GM12801 (cell line): Measurements from ENCODE around the gene AFF2.

Experiments
- TF ChIP-seq, protein P1 (sequence below): IDR thresholded peaks from one replicate; pipeline ENCODE4 v1.5.1; 2011; ENCODE audit warnings: control low read depth; ENCODE audit not compliant: insufficient read length; ENCODE audit errors: extremely low read depth

The AFF2 gene

DNA sequence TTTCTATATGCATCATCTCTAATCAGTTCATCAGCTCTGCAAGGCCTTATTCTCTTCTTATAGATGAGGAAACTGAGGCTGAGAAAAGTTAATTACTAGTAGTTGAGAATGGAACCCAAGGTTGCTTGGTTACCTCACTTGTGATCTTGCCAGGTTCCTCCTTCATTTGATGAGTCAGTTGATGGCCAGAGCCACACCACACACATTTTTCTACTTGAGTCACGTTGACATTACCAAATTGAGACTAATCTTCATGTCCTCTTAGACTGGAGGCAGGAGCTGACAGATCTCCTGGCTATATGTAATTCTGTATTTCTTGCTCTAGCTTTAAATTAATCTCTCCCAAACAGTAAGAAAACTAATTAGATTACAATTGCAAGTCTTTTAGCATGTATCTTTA is 428.4 kb downstream of the AFF2 start:
- TF ChIP-seq, protein P1, sequence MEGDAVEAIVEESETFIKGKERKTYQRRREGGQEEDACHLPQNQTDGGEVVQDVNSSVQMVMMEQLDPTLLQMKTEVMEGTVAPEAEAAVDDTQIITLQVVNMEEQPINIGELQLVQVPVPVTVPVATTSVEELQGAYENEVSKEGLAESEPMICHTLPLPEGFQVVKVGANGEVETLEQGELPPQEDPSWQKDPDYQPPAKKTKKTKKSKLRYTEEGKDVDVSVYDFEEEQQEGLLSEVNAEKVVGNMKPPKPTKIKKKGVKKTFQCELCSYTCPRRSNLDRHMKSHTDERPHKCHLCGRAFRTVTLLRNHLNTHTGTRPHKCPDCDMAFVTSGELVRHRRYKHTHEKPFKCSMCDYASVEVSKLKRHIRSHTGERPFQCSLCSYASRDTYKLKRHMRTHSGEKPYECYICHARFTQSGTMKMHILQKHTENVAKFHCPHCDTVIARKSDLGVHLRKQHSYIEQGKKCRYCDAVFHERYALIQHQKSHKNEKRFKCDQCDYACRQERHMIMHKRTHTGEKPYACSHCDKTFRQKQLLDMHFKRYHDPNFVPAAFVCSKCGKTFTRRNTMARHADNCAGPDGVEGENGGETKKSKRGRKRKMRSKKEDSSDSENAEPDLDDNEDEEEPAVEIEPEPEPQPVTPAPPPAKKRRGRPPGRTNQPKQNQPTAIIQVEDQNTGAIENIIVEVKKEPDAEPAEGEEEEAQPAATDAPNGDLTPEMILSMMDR: no peak

DNA sequence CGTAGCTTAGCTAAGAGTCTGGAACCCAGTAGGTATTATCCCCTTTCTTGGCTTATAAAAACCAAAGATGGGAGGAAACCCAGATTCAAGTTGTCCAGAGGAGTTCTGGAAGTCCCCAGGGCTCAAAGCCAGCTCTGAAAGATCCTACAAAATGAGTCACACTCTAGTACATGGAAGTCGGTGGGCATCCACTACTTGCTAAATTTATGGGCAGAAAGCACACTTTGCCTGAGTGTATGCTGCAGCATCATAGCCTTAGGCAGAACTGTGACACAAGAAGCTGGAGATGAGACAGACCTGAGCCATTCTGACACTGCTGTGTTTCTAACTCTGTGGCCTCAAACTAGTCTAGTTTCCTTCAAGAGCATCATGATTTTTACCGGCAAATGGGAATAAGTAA is 429.3 kb downstream of the AFF2 start:
- TF ChIP-seq, protein P1: no peak

DNA sequence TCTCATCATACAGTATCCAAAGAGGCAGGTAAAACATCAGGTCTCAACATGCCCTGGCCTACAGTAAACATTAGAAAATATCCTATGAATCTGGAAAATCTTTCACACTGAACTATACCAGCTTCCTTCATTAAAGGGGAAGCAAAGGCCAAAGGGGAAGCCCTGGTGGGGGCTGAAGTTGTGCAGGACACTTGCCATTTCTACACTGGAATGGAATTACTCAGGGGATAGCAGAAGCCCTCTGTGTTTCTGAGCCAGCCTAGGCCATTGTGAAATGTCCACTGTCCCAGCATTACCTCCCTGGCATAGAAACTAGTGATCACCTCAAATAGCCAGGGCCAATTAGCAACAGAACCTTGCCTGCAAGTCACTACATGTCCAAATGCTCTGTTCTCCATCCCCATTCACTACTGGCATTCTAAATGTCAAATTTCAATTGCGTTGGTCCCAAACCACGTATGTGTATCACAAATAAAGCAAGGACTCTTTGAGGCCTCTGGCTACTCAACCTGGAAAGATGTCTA is 429.9 kb downstream of the AFF2 start:
- TF ChIP-seq, protein P1: no peak

DNA sequence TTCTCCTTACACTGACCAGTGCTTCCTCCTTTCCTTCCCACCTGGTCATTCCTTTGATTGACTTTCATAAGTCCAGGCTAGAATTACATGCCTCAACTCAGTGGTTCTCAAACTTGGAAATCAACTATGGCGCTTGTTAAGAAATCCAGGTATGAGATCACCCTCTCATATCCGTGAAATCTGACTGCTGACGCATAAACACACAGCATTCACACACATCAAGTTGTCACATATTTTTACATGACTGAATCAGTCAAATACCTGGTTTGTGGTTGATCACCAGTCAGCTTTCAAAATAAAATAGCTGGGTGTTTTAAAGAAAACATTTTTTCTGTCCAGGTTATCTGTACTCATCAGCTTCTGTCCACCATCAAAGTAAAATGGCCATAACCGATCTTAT is 433.5 kb downstream of the AFF2 start:
- TF ChIP-seq, protein P1: no peak

DNA sequence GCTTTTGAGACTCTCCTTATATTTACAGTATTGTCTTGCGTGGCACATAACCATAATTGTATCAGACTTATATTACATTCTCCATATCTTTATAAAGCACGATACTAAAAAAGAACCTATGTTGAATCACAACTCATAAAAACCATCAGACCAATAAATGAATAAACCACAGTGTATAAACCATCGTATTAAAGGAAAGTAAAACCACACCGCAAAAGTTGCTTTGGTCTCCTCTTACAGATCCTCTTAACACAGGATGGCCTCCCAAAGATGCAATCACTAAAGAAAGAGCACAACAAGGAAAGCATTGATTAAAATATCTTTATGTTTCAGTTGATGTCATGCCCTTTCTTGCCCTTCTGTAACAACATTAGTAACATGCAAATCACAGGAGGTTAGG is 437.9 kb downstream of the AFF2 start:
- TF ChIP-seq, protein P1: no peak

DNA sequence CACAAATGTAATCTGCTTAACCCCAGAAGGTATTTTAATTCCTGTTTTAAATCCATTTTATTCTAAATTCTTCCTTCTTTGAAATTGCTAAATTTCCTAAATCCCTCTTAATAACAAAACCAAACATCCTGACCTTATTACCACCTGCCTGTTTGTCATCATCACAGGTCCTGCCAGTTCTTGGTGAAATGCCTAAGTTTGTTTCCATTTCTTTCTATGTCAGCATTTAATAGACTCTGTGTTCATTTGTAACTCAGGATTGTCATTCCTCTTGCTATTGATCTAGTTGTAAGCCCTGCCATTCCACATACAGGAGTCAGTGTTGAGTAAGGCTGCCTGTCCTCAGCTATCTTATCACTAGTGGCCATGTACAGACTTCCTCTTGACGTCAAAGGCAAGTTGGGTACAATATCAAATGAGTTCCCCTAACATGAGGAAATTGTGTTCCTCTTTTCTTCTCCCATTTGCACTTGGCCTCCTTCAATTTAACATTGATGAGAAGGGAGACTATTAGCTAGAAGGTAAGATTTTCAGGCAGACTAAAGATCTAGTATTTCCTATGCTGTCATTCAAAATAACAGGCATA is 440.1 kb downstream of the AFF2 start:
- TF ChIP-seq, protein P1: no peak

DNA sequence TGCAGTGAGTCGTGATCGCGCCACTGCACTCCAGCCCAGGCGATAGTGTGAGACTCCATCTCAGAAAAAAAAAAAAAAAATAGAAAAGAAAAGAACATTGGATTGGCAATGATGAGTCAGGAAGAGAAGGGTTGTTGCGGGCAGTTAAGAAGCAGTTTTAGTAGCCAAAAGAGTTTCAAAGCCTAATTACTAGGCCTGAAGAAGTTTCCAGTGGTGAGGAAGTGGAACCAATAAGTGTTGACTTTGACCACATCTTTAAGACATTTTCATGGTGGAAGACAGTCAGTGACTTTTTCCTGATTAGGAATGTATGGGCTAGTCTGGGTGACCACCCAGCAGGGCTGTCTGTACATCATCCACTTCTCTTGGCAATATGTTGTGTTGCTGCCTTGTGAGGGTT is 442.3 kb downstream of the AFF2 start:
- TF ChIP-seq, protein P1: no peak
